GM19324 (cell line): ENCODE data around the gene GIMAP5.

ENCODE experiments used
- ATAC-seq: cut with Tn5 transposase; IDR thresholded peaks from one replicate; pipeline ENCODE4 v1.9.1; 2021; ENCODE audit warnings: mild to moderate bottlenecking, moderate library complexity; ENCODE audit not compliant: unreplicated experiment, low FRiP score

The GIMAP5 gene

GRCh38 chr7:150734254-150734653, 3.0 kb upstream of the GIMAP5 start:
- no peak for ATAC-seq

GRCh38 chr7:150735596-150736358, 1.4 kb upstream of the GIMAP5 start:
- no peak for ATAC-seq

GRCh38 chr7:150736864-150737263, 354 bp upstream of the GIMAP5 start:
- no peak for ATAC-seq

GRCh38 chr7:150738092-150738491, 874 bp downstream of the GIMAP5 start:
- ATAC-seq: no peak

GRCh38 chr7:150738591-150739001, 1.4 kb downstream of the GIMAP5 start:
- no peak for ATAC-seq

- no peak for ATAC-seq
Measured at GRCh38 chr7:150739033-150739432, 1.8 kb downstream of the GIMAP5 start.

GRCh38 chr7:150740053-150740452, 2.8 kb downstream of the GIMAP5 start:
- ATAC-seq: no peak

GRCh38 chr7:150742286-150742968, 5.2 kb downstream of the GIMAP5 start:
- ATAC-seq: no peak

GRCh38 chr7:150744041-150744656, 6.9 kb downstream of the GIMAP5 start:
- ATAC-seq: no peak

- ATAC-seq: no peak
Measured at GRCh38 chr7:150745086-150745485, 7.9 kb downstream of the GIMAP5 start.

GRCh38 chr7:150745876-150746275, 8.7 kb downstream of the GIMAP5 start:
- ATAC-seq: no peak

GRCh38 chr7:150746921-150747320, 9.7 kb downstream of the GIMAP5 start:
- ATAC-seq: no peak

GRCh38 chr7:150748376-150748775, 11.2 kb downstream of the GIMAP5 start:
- ATAC-seq: no peak

GRCh38 chr7:150751702-150752101, 14.5 kb downstream of the GIMAP5 start:
- ATAC-seq: no peak

GRCh38 chr7:150753239-150753638, 16.0 kb downstream of the GIMAP5 start:
- ATAC-seq: no peak

GRCh38 chr7:150753826-150754603, 16.8 kb downstream of the GIMAP5 start:
- ATAC-seq: no peak

- ATAC-seq: no peak
Measured at GRCh38 chr7:150754951-150755350, 17.7 kb downstream of the GIMAP5 start.

- no peak for ATAC-seq
Measured at GRCh38 chr7:150755473-150756099, 18.4 kb downstream of the GIMAP5 start.

GRCh38 chr7:150756166-150756565, 18.9 kb downstream of the GIMAP5 start:
- ATAC-seq: no peak

- ATAC-seq: no peak
Measured at GRCh38 chr7:150756858-150757257, 19.6 kb downstream of the GIMAP5 start.
